Type B pancreatic cell (in vitro differentiated cells): ENCODE measurements around the gene BABAM1. TPM values are rescaled to one million over a fixed set of nuclear protein-coding genes. Genes with fewer than 3 reads are reported as not detected.
A peak's percentile ranks its signal among the peaks of the same experiment; 100 is the strongest.

ENCODE experiments used
- DNase-seq: peaks from one replicate; pipeline ENCODE4 v3.0.0; 2021; ENCODE audit warnings: mixed read lengths; ENCODE audit not compliant: unreplicated experiment; ENCODE audit errors: extremely low spot score
- H3K27ac Mint-ChIP-seq: 2 replicates; pipeline ENCODE4 v1.8.0; 2021; ENCODE audit warnings: mild to moderate bottlenecking, mixed read lengths
- H3K27me3 Mint-ChIP-seq: 2 replicates; pipeline ENCODE4 v1.8.0; 2021; ENCODE audit warnings: mixed read lengths
- H3K36me3 Mint-ChIP-seq: 2 replicates; pipeline ENCODE4 v1.8.0; 2021; ENCODE audit warnings: mixed read lengths
- H3K4me1 Mint-ChIP-seq: one replicate; pipeline ENCODE4 v1.8.0; 2021; ENCODE audit warnings: mixed read lengths; ENCODE audit not compliant: unreplicated experiment
- H3K4me3 Mint-ChIP-seq: 2 replicates; pipeline ENCODE4 v1.8.0; 2021; ENCODE audit warnings: mild to moderate bottlenecking, mixed read lengths
- H3K9me3 Mint-ChIP-seq: 2 replicates; pipeline ENCODE4 v1.8.0; 2021; ENCODE audit warnings: mixed read lengths
- long read RNA-seq: library from polyadenylated mRNA; unstranded; transcript quantifications from one replicate; pipeline ENCODE4 v2.0.0, GENCODE V29; 2020
- total RNA-seq: library from RNA; stranded (reverse); gene quantifications from 2 replicates; pipeline ENCODE4 v1.2.1, GENCODE V29; 2021; ENCODE audit warnings: low replicate concordance
- TF ChIP-seq, protein P1 (sequence below): fragments of 200-600 bp; sonication (generic); conservative IDR thresholded peaks from 2 replicates; pipeline ENCODE4 v1.5.0; 2021; ENCODE audit warnings: antibody characterized with exemption, mild to moderate bottlenecking

BABAM1 gene
- total RNA-seq = 84.6 and 93.3 TPM in 2 replicates
- long read RNA-seq, transcript BABAM1-208 (9 exons, 1,470 nt) = major isoform, 101 of 151 reads
- long read RNA-seq, transcript BABAM1-201 (9 exons, 1,472 nt) = minor isoform, 24 of 151 reads
- long read RNA-seq, partial matches to known transcripts = 7 of 151 reads
- long read RNA-seq, other reads (novel, unspliced or antisense) = 15 of 151 reads

DNA sequence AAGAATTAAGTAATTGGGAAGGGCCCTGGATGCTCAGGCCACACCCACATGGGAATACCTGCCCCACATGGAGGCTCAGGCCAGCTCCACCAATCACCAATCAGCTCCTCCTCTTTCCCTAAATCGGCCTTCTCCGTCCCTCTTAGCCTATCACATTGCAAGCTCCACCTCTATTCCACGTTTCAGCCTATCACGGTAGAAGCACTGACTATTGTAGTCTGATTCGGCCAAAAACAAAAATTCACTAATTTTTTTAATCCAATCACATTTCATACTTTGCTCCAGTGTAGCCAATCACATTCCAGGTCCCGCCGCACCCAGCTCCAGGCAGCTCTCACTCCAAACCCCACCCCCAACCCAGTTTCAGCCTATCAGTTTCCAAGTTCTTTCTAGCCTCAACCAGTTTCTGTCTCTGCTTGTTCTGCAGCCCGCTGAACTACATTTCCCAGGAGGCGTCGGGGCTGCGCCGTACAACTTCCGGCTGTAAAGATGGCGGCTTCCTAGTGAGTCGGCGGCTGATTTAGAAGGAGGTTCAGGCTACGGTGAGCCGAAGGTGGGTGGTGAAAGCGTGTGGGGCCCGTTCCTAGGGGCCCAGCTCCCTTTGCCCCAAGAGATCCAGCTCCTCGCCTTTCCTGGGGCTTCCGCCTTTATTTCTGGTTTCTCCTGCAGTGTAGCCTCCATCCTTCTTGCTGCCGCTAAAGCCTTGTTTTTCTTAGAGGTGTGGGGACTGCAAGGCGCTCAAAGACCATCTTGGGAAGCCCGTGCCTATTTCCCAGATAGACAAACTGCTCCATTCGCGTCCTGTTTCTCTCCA lies at the start of gene BABAM1:
TSS of gene BABAM1 (plus strand) at position 469 of the 814 bp plus-strand sequence. CDS start 1,364 bp downstream, outside the sequence.
- peaks cover 6% of the 10 kb centered on the region for H3K9me3 Mint-ChIP-seq
- H3K27me3 Mint-ChIP-seq = peaks cover 3% of the 10 kb centered on the region
- TF ChIP-seq, protein P1, sequence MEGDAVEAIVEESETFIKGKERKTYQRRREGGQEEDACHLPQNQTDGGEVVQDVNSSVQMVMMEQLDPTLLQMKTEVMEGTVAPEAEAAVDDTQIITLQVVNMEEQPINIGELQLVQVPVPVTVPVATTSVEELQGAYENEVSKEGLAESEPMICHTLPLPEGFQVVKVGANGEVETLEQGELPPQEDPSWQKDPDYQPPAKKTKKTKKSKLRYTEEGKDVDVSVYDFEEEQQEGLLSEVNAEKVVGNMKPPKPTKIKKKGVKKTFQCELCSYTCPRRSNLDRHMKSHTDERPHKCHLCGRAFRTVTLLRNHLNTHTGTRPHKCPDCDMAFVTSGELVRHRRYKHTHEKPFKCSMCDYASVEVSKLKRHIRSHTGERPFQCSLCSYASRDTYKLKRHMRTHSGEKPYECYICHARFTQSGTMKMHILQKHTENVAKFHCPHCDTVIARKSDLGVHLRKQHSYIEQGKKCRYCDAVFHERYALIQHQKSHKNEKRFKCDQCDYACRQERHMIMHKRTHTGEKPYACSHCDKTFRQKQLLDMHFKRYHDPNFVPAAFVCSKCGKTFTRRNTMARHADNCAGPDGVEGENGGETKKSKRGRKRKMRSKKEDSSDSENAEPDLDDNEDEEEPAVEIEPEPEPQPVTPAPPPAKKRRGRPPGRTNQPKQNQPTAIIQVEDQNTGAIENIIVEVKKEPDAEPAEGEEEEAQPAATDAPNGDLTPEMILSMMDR = no peak
- H3K27ac Mint-ChIP-seq = peak within 1 kb of the TSS; percentile 96
- peak; percentile 93 for DNase-seq
- H3K4me1 Mint-ChIP-seq = peaks cover 11% of the 10 kb centered on the region
- peak within 1 kb of the TSS; percentile 87 for H3K4me3 Mint-ChIP-seq
- H3K36me3 Mint-ChIP-seq = peaks cover 4% of the 10 kb centered on the region

DNA sequence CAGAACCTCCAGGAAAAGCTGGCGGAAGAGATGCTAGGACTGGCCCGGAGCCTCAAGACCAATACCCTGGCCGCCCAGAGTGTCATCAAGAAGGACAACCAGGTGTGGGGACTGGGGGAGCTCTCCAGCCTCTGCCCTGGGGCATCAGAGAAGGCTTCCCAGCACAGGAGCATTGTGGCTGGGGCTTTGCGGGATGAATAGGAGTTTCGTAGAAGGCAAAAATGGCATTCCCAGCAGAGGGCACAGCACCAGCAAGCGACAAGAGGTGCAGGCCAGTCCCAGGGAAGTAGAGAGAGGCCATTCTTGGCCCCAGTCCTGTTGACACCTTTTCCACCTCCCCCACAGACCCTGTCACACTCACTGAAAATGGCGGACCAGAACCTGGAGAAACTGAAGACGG lies 48.0 kb upstream of the BABAM1 start:
- Mint-ChIP-seq H3K36me3 (peaks cover 7% of the 10 kb centered on the region), H3K27me3 (no peaks in the 10 kb centered on the region), H3K27ac (no peak overlapping the region), H3K4me1 (peaks cover 8% of the 10 kb centered on the region), H3K4me3 (no peak overlapping the region), H3K9me3 (no peaks in the 10 kb centered on the region)
- TF ChIP-seq, protein P1 = no peak
- no peak for DNase-seq

DNA sequence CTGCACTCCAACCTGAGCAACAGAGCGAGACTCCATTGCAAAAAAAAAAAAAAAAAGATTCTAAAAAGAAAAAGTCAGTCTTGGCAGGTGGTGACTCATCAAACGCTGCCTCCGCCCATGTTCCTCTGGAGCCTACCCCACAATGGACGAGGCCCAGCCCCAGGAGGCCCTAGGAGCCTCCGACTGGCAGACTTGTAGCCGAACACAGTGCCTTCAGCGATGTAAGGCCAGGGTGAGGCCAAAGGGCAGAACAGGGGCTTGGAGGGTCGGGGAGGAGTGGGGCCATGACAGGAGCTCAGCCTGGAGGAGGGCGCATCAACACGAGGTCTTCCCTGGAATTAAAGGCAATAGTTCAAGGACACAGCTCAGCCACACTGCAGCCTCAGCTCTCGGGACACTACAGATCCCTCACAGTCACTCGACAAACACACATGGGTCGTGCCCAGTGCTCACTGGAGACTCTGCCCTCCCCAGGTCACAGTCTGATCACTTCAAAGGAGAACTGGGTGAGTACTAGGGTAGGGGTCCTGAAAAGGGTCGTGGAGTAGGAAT lies 47.0 kb upstream of the BABAM1 start:
- Mint-ChIP-seq H3K27me3 (no peaks in the 10 kb centered on the region), H3K4me3 (no peak overlapping the region), H3K36me3 (peaks cover 3% of the 10 kb centered on the region), H3K9me3 (no peaks in the 10 kb centered on the region), H3K4me1 (peaks cover under 1% of the 10 kb centered on the region), H3K27ac (peak overlapping the region; percentile 50)
- DNase-seq = no peak
- TF ChIP-seq, protein P1 = no peak

DNA sequence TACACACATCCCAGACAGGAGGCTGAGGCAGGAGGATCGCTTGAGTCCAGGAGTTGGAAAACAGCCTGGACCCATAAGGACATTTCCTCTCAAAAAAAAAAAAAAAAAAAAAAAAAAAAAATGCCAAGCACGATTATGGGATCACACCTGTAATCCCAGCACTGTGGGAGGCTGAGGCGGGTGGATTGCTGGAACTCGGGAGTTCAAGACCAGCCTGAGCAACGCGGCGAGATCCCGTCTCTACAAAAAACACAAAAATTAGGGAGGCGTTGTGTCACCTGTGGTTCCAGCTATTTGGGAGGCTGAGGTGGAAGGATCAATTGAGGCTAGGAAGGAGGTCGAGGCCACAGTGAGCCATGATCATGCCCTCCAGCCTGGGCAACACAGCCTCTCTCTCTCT lies 42.2 kb upstream of the BABAM1 start:
- Mint-ChIP-seq H3K4me1 (no peaks in the 10 kb centered on the region), H3K4me3 (no peak overlapping the region), H3K9me3 (no peaks in the 10 kb centered on the region), H3K27ac (no peak overlapping the region), H3K36me3 (no peaks in the 10 kb centered on the region), H3K27me3 (no peaks in the 10 kb centered on the region)
- TF ChIP-seq, protein P1 = no peak
- no peak for DNase-seq

DNA sequence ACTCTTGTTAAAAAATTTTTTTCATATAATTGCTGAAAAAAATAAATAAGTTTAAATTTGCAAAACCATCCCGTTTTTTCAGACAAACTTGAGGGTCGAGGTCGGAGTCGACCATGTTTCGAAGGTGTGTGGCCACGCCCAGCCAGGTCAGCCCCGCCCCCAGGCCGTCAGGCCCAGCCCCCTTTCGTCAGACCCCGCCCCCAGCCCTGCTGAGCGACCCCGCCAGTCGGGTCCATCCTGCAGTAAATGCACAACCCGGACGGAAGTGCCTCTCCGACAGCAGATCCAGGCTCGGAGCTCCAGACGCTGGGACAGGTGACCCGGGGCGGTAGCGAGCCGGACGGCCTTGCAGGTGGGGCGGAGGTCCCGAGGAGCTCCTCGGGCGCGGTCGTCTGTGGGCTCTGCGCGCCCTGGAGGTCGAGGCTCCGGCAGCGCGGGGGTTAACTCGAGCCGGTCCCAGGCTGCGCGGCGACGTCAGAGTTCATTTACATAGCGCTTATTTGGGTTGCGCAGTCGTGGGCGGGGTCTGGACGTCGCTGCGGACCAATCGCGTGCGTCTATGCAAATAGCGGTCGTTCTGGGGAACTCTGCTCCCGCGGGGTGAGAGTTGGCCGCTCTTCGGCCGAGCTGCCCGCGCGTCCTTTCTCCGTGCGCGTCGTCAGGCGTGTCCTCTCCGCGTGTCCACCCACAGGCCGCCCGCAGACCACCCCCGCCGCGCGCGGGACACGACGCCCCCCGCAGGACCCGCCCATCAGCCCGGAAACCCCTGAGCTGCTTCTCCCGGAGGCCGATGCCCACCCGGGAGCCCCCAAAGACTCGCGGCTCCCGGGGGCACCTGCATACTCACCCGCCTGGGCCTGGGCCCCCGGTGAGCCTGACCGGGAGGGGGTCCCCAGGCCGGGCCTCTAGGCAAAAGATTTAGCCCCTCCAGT lies 41.0 kb upstream of the BABAM1 start, which contains the start of gene OCEL1:
TSS of gene OCEL1 (plus strand) at position 225 of the 932 bp plus-strand sequence. CDS start at position 247, 22 bp downstream.
- H3K4me3 Mint-ChIP-seq = peak within 1 kb of the TSS; percentile 94
- TF ChIP-seq, protein P1 = no peak
- H3K27ac Mint-ChIP-seq = peak within 1 kb of the TSS; percentile 94
- H3K36me3 Mint-ChIP-seq = no peaks in the 10 kb centered on the region
- no peaks in the 10 kb centered on the region for H3K27me3 Mint-ChIP-seq
- DNase-seq = peak; percentile 96
- no peaks in the 10 kb centered on the region for H3K4me1 Mint-ChIP-seq
- no peaks in the 10 kb centered on the region for H3K9me3 Mint-ChIP-seq
